Fibroblast of skin of left quadriceps (primary cell): ENCODE measurements around the gene DIRAS2.
"Not testable (repeated sequence)": the region's sequence is repeated elsewhere in the genome, so short reads cannot be mapped to it uniquely, and the experiment has no call there.

Experiments
- DNase-seq, 2 experiments: peaks; one replicate each; pipeline ENCODE4 v3.0.0-alpha.2; 2013; ENCODE audit warnings: low read depth in 2 of 2

The DIRAS2 gene, protein sequence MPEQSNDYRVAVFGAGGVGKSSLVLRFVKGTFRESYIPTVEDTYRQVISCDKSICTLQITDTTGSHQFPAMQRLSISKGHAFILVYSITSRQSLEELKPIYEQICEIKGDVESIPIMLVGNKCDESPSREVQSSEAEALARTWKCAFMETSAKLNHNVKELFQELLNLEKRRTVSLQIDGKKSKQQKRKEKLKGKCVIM

GRCh38 chr9:90642570-90643539, at the start of gene DIRAS2:
TSS of gene DIRAS2 (minus strand) at chr9:90642824. CDS start at chr9:90613827, 28,997 bp downstream.
- DNase-seq: peak; percentile 18 to 25

- DNase-seq: no peak
Observed at GRCh38 chr9:90684736-90685135, 42.1 kb upstream of the DIRAS2 start.

DNA sequence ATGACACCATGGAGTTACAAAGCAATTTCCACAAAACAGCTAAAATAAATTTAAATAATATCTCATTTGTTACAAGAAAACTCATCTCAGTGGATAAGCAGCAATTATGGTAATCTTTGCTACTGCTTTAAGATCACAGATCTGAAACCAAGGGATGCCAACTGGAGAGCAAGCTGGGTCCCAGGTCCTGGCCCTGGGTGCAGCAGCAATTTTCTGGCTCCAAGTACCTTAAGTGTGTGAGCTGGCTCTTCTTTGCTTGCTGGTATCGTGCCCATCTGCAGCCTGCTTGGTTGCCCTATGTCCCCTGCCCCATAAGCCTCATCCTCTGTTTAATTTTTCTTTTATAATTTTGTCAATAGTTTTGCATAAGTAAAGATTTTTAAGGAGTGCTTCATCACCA, 41.5 kb upstream of the DIRAS2 start:
- DNase-seq: no peak

DNA sequence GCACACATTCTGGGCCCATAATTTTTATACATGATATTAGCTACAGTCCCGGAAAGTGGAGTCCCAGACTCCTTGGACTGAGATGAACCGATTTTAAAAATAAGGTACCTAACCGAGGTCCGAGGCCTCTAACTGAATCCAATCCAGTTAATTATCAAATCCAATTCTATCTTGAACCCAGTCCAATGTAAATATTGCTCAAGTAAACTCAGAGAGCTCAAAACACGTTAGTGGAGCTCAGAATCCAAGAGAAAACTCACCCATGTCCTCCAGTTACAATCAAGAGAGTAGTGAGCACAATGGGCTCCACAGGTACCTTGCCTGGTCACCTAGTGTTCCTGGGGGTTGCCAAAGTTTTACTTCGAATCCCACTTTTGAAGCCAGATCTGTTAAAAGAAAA, 37.9 kb upstream of the DIRAS2 start:
- DNase-seq: no peak

GRCh38 chr9:90665072-90665471, 22.4 kb upstream of the DIRAS2 start:
- no peak for DNase-seq

- DNase-seq: peak; percentile 40 to 46
Observed at GRCh38 chr9:90659650-90660364, 17.2 kb upstream of the DIRAS2 start.

DNA sequence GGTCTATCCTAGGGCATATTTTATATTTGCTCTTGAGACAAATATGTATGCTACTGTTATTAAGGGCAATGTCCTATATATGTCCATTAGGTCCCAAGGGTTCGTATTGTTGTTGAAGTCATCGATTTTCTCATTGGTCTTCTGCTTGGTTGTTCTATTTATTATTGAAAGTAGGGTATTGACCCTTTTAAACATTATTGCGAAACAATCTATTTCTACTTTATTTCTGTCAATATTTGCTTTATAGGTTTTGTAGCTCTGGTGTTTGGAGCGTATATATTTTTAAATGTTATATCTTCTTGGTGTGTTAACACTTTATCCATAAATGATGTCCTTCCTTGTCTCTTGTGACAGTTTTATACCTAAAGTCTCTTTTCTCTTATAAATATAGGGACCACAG, 16.2 kb upstream of the DIRAS2 start:
- DNase-seq: no peak

- DNase-seq: no peak
Observed at GRCh38 chr9:90658181-90658580, 15.6 kb upstream of the DIRAS2 start.

DNA sequence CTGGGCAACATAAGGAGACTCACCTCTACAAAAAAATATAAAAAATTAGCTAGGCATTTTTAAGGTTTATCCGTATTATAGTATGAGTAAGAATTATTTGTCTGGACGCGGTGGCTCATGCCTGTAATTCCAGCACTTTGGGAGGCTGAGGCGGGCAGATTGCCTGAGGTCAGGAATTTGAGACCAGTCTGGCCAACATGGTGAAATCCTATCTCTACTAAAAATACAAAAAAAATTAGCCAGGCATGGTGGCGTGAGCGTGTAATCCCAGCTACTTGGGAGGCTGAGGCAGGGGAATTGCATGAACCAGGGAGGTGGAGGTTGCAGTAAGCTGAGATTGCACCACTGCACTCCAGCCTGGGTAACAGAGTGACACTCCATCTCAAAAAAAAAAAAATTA, 14.3 kb upstream of the DIRAS2 start:
- DNase-seq: not testable (repeated sequence)

DNA sequence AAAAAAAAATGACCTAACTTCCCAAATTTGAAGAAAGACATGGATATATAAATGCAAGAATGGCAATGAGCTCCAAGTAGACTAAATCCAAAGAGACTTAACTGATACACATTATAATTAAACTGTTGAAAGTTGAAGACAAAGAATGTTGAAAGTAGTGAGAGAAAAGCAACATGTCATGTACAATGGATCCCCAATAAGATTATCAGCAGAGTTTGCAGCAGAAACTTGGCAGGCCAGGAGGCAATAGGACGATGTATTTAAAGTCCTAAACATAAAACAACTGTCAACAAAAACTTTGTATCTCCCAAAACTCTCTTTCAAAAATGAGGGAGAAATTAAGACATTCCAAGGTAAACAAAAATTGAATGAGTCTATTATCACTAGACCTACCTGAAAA, 8.6 kb upstream of the DIRAS2 start:
- DNase-seq: no peak

DNA sequence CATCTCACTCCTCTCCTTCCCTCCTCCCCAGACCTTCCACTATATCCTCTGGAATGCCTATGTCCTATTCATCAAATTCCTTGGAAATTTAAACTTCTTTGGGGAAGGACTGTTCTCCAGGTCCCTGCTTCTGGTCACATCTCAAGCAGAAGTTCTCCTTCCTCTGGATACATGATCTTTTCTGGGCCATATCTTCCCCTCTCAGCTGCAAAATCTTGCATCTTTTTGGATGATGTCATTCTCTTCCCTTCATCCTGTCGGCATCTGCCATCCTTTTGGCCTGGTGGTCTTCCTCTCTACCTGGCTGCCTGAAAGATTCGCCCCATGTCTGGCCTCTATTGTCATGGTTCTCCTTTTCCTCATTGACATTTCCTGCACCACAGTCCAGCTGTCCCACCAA, 5.2 kb upstream of the DIRAS2 start:
- no peak for DNase-seq

- DNase-seq: no peak
Observed at GRCh38 chr9:90645721-90646120, 3.1 kb upstream of the DIRAS2 start.

DNA sequence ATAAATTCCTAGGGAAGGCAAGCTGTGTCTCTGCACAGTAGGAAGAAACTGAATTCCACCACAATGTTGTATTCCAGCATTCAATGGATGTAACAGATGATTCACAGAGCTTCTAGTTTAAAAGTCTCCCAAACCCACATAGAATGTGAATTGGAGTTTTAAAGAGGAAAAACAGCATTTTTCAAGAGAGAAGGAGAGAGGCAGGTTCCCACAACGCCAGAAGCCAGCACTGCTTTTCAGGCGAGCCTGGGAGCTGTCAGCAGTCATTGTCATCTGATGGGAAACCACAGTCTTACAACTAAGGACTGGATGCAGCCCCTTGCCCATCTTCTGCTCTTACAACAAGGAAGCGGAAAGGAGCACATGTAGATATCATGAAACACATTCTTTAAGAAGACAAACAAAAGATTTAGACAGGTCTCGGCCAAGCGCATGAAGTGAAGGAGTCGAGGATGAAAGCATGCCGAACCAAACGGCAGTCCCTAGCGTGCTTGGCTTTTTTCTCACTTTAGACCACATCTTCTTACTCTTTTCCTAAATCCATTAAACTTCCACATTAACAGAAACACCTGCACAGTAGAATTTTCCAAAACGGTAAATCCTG, 638 bp downstream of the DIRAS2 start:
- no peak for DNase-seq

DNA sequence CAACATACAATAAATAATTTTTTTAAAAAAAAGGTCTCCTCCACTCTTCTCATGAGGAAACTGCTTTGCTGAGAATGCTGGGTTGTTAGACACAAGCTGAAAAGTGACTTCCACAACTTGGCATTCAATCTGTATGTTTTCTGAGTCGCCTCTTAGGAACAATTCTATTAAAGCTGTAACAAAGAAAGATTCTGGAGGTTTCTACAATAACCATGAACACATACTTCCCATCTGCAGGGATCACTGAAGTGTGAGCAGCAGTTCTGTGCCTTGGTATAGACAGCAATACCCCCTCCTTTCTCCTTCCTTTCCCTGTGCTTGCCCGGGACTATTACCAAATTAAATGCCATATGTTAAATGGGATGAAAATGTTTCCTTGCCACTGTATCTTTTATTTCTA, 1.5 kb downstream of the DIRAS2 start:
- DNase-seq: no peak

DNA sequence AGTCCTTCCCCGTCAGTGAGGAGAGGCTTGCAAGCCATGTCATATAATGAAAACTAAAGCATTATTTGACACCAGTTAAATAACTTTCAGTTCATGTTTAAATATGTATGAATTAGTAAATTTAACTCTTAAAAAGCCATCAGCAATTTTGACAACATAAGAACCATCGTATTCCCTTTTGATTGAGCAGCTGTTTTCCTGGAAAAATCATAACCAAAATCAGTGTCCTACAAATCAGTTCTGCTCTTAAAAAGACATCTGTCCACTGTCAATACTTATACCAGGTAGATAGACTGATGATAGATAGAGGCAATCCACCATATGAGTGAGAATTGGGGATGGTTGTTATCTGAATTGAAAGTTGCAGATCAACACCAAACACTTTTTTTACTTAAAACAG, 2.3 kb downstream of the DIRAS2 start:
- DNase-seq: no peak

- no peak for DNase-seq
Observed at GRCh38 chr9:90637626-90638025, 5.0 kb downstream of the DIRAS2 start.

DNA sequence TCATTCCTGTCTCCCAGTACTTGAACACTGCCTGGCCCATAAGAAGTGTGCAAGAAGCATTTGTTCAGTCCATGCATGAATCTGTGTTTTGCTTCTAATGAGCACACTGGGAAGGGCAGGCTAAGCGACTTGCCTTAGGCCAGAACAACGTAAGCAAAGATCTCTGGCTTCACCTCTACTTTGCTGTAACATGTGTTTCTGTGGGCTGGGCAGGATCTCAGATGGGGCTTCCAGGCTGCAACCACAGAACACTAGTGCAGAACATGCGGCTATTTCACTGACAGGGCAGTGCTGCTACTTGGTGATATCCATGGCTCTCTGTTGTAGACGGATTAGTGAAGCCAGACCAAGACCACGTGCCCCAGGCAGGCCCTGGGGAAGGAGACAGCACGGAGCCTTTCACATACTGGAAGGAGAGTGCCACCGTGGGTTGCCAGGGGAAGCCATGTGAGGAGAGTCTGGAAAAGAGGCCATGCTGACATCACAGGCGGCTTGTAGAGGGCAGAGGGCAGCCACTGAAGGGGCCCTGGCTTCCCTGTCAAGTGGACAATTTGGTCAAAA, 9.9 kb downstream of the DIRAS2 start:
- DNase-seq: no peak

DNA sequence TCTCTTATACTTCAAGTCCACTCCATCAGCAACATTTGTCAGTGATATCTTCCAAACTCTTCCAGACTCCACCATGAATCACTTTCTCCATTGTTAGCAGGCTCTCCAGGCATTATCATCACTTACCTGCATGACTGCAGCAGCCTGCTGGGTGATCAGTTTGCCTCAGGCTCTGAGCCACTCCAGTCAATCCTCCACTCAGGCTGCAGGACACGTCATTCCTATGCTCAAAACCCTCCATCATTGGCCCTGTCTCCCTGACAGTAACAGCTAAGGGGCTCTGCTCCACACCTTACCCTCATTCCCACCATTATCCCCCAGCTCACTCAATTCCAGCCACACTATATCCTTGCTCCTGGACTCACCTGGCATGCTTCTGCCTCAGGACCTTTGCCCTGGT, 10.7 kb downstream of the DIRAS2 start:
- DNase-seq: no peak

DNA sequence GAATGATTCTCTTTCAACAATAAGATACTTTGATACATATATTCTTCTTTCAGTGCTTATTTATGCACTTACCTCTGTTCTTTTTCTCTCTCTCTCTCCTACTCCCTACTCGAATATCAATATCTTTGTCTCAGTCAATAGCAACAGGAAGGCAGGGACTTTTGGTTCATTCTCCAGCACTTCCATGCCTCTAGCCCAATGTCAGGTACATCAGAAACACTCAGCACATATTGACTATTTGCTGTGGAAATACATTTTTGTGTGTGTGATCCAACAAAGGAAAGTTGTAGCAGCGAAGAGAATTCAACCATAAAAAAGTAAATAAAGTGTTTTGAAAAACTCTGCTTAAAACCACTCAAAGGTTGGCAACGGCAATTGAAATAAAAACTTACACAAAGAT, 12.6 kb downstream of the DIRAS2 start:
- DNase-seq: no peak

DNA sequence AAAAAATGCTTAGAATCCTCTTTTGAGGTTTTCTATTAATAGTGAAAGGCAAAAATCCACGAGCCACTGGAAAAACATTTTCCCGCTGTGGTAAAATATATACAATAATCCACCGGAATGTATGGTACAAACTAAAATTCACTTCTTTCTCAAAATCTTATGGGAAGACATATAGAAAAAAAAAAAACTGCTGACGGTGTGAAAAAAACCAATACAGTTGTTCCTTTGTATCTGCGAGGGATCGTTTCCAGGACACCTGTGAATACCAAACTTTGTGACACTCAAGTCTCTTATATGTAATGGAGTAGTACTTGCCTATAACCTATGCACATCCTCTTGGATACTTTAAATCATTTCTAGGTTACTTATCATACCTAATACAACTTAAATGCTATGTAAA, 13.3 kb downstream of the DIRAS2 start:
- no peak for DNase-seq

- no peak for DNase-seq
Observed at GRCh38 chr9:90616806-90617205, 25.8 kb downstream of the DIRAS2 start.

DNA sequence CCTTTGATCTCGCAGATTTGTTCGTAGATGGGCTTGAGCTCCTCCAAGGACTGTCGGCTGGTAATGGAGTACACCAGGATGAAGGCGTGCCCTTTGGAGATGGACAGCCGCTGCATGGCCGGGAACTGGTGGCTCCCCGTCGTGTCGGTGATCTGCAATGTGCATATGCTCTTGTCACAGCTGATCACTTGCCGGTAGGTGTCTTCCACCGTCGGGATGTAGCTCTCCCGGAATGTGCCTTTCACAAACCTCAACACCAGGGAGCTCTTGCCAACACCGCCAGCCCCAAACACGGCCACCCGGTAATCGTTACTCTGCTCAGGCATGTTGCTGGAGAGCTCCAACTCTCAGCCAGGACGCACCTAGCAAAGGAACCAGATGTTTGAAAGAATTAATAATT, 29.1 kb downstream of the DIRAS2 start:
- no peak for DNase-seq
